SK-N-SH (cell line): ENCODE measurements around the gene COX8A. TPM values are rescaled to one million over a fixed set of nuclear protein-coding genes. Genes with fewer than 3 reads are reported as not detected.

Experiments
- CTCF ChIA-PET: fragments of 300-600, 350-600 bp; formaldehyde crosslinking; extraction: SDS; loops from one replicate; lab custom pipeline; 2021; lab: Yijun Ruan, JAX
- POLR2A ChIA-PET: fragments of 350-600 bp; sonication (Branson Sonifier 250); formaldehyde crosslinking; extraction: SDS; loops from one replicate; lab custom pipeline; 2020; ENCODE audit warnings: antibody characterized with exemption, inconsistent platforms; lab: Yijun Ruan, JAX
- DNase-seq: peaks from one replicate; pipeline ENCODE4 v3.0.0; 2012
- H2AFZ ChIP-seq: fragments of 200-600 bp; sonication (generic); 2 replicates; pipeline ENCODE4 v1.8.1; 2016; ENCODE audit warnings: antibody characterized with exemption, mild to moderate bottlenecking, low read depth
- H3F3A ChIP-seq: fragments of 200-600 bp; sonication (generic); replicated peaks from 2 replicates; pipeline ENCODE3; 2016; ENCODE audit warnings: antibody characterized with exemption, mild to moderate bottlenecking; ENCODE audit not compliant: insufficient read depth
- H3K27ac ChIP-seq, 2 experiments: fragments of 200-500 bp in 1 of 2; fragments of 200-600 bp in 1 of 2; sonication (Bioruptor generic) in 1 of 2; sonication (generic), shearing (Covaris generic) in 1 of 2; 2 replicates each; pipeline versions ENCODE4 v1.5.1 to v1.6.1; 2014 to 2016; ENCODE audit warnings: low read depth in 2 of 2, inconsistent platforms in 1 of 2, low read length in 1 of 2, mild to moderate bottlenecking in 1 of 2, mixed read lengths in 1 of 2
- H3K27me3 ChIP-seq: fragments of 200-600 bp; sonication (generic), shearing (Covaris generic); 2 replicates; pipeline ENCODE4 v1.6.1; 2016; ENCODE audit warnings: mixed run types; ENCODE audit not compliant: insufficient read depth
- H3K36me3 ChIP-seq, 2 experiments: fragments of 200-500 bp in 1 of 2; fragments of 200-600 bp in 1 of 2; sonication (Bioruptor generic) in 1 of 2; sonication (generic) in 1 of 2; replicated peaks in 1 of 2; 2 replicates each; pipeline versions ENCODE3 to v1.5.1; 2014 to 2016; ENCODE audit warnings: low read length in 1 of 2, mild to moderate bottlenecking in 1 of 2; ENCODE audit not compliant: insufficient read depth in 2 of 2, control insufficient read depth in 1 of 2
- H3K4me1 ChIP-seq, 2 experiments: fragments of 200-500 bp in 1 of 2; fragments of 200-600 bp in 1 of 2; sonication (Bioruptor generic) in 1 of 2; sonication (generic), shearing (Covaris generic) in 1 of 2; 2 replicates each; pipeline versions ENCODE4 v1.5.1 to v1.6.1; 2014 to 2016; ENCODE audit warnings: low read depth in 1 of 2, low read length in 1 of 2, mixed run types in 1 of 2; ENCODE audit not compliant: insufficient read depth in 2 of 2, control insufficient read depth in 1 of 2
- H3K4me2 ChIP-seq: fragments of 200-600 bp; sonication (generic), shearing (Covaris generic); 2 replicates; pipeline ENCODE4 v1.6.1; 2017; ENCODE audit warnings: mixed run types
- H3K4me3 ChIP-seq, 2 experiments: fragments of 200-500 bp in 1 of 2; fragments of 200-600 bp in 1 of 2; sonication (Bioruptor generic) in 1 of 2; sonication (generic), shearing (Covaris generic) in 1 of 2; 2 replicates each; pipeline versions ENCODE4 v1.5.1 to v1.8.1; 2014 to 2016; ENCODE audit warnings: low read depth in 2 of 2, inconsistent platforms in 1 of 2, low read length in 1 of 2, mild to moderate bottlenecking in 1 of 2, mixed read lengths in 1 of 2, moderate library complexity in 1 of 2
- H3K79me2 ChIP-seq: fragments of 200-600 bp; sonication (generic); 2 replicates; pipeline ENCODE4 v1.8.1; 2017; ENCODE audit warnings: mild to moderate bottlenecking; ENCODE audit not compliant: insufficient read depth
- H3K9ac ChIP-seq: fragments of 200-600 bp; sonication (generic); 2 replicates; pipeline ENCODE4 v1.6.1; 2017; ENCODE audit warnings: mixed run types
- H3K9me2 ChIP-seq: fragments of 200-600 bp; sonication (generic); 2 replicates; pipeline ENCODE4 v1.6.1; 2017; ENCODE audit warnings: mixed run types
- H3K9me3 ChIP-seq: fragments of 200-600 bp; sonication (generic); 2 replicates; pipeline ENCODE4 v1.6.1; 2017; ENCODE audit warnings: mixed run types, mild to moderate bottlenecking, moderate library complexity
- H4K20me1 ChIP-seq: fragments of 200-600 bp; sonication (generic); 2 replicates; pipeline ENCODE4 v1.6.1; 2017; ENCODE audit warnings: mild to moderate bottlenecking, mixed run types; ENCODE audit not compliant: insufficient read depth
- CTCF ChIP-seq: fragments of 200-600 bp; sonication (generic); IDR thresholded peaks from 2 replicates; pipeline ENCODE4 v1.6.1; 2017; ENCODE audit warnings: antibody characterized with exemption, mild to moderate bottlenecking, moderate library complexity
- ELF1 ChIP-seq: IDR thresholded peaks from 2 replicates; pipeline ENCODE4 v1.4.0; 2012
- EP300 ChIP-seq, 2 experiments: IDR thresholded peaks; 2 replicates each; pipeline versions ENCODE4 v1.4.0 to v1.6.1; 2012; ENCODE audit warnings: borderline replicate concordance in 1 of 2, low read depth in 1 of 2, low read length in 1 of 2
- EZH2phosphoT487 ChIP-seq: fragments of 200-600 bp; sonication (generic); IDR thresholded peaks from 2 replicates; pipeline ENCODE4 v1.6.1; 2017; ENCODE audit warnings: low read depth, mixed run types, mild to moderate bottlenecking, antibody characterized with exemption, moderate library complexity, borderline replicate concordance
- FOXJ3 ChIP-seq: sonication (generic); formaldehyde crosslinking; IDR thresholded peaks from 2 replicates; pipeline ENCODE4 v1.5.1; 2020; ENCODE audit warnings: mild to moderate bottlenecking, missing genetic modification reagents
- FOXM1 ChIP-seq: IDR thresholded peaks from 2 replicates; pipeline ENCODE4 v1.4.0; 2012; ENCODE audit warnings: low read depth, mild to moderate bottlenecking
- GABPA ChIP-seq: IDR thresholded peaks from 2 replicates; pipeline ENCODE4 v1.4.0; 2012; ENCODE audit warnings: low read depth, mild to moderate bottlenecking
- MAX ChIP-seq: IDR thresholded peaks from 2 replicates; pipeline ENCODE4 v1.4.0; 2012; ENCODE audit warnings: low read depth
- MEF2A ChIP-seq: IDR thresholded peaks from 2 replicates; pipeline ENCODE4 v1.4.0; 2012; ENCODE audit warnings: low read depth, borderline replicate concordance
- MXI1 ChIP-seq: IDR thresholded peaks from 2 replicates; pipeline ENCODE4 v1.6.1; 2012; ENCODE audit warnings: mild to moderate bottlenecking, low read depth, low read length, improper control_type of control experiment
- NFIC ChIP-seq: IDR thresholded peaks from 2 replicates; pipeline ENCODE4 v1.4.0; 2012; ENCODE audit warnings: borderline replicate concordance
- PBX3 ChIP-seq: IDR thresholded peaks from 2 replicates; pipeline ENCODE4; 2012
- POLR2AphosphoS5 ChIP-seq: IDR thresholded peaks from 2 replicates; pipeline ENCODE4 v1.6.1; 2012; ENCODE audit warnings: low read depth, low read length
- RFX5 ChIP-seq: IDR thresholded peaks from 2 replicates; pipeline ENCODE4 v1.6.1; 2012; ENCODE audit warnings: mild to moderate bottlenecking, improper control_type of control experiment, low read length
- SIN3A ChIP-seq: IDR thresholded peaks from 2 replicates; pipeline ENCODE4 v1.6.1; 2012; ENCODE audit warnings: low read depth, mild to moderate bottlenecking, low read length, moderate library complexity, borderline replicate concordance
- SMC3 ChIP-seq: IDR thresholded peaks from 2 replicates; pipeline ENCODE4 v1.6.1; 2012; ENCODE audit warnings: low read depth, low read length, improper control_type of control experiment
- TCF12 ChIP-seq: IDR thresholded peaks from 2 replicates; pipeline ENCODE4 v1.4.0; 2012
- TEAD4 ChIP-seq: IDR thresholded peaks from 2 replicates; pipeline ENCODE4 v1.4.0; 2012; ENCODE audit warnings: mild to moderate bottlenecking, borderline replicate concordance; ENCODE audit not compliant: insufficient read depth
- USF1 ChIP-seq: IDR thresholded peaks from 2 replicates; pipeline ENCODE4 v1.4.0; 2012; ENCODE audit warnings: low read depth, borderline replicate concordance
- ZBTB33 ChIP-seq: IDR thresholded peaks from 2 replicates; pipeline ENCODE4 v1.4.0; 2012; ENCODE audit warnings: low read depth, borderline replicate concordance
- WGBS: methylation state at CpG from one replicate; pipeline ENCODE4 v1.1.6; 2017; ENCODE audit warnings: low lambda C conversion rate; 5-methylcytosine and 5-hydroxymethylcytosine counted together
- polyA plus RNA-seq, 3 experiments: library from polyadenylated mRNA; depleted of rRNA; stranded (reverse); fragments of >200 nt; gene quantifications; 2 replicates each; pipeline ENCODE4 v1.2.3, GENCODE V29; 2012

Gene COX8A
- polyA plus RNA-seq, 1 of the 3 experiments (the other 2 are of a cell fraction): 824 TPM

- TF ChIP-seq CTCF: no peak
- peak; percentile 80 for TF ChIP-seq POLR2AphosphoS5
- no peak; the same call in 1 of the 2 replicates for TF ChIP-seq MXI1
- peak; percentile 94 for TF ChIP-seq ELF1
- no peak for TF ChIP-seq NFIC
- TF ChIP-seq ZBTB33: no peak
- peak; percentile 43; the same call in 1 of the 2 replicates for TF ChIP-seq SIN3A
- no peak for TF ChIP-seq EZH2phosphoT487
- TF ChIP-seq PBX3: peak; percentile 95
- TF ChIP-seq GABPA: peak; percentile 93
- TF ChIP-seq, all 33 proteins: peak for 12
Observed at GRCh38 chr11:63974259-63975143, at the start of gene COX8A (continued).

- no peaks in the 10 kb centered on the region for H3F3A ChIP-seq
- H3K9ac ChIP-seq: no peak overlapping the region
- no peak for DNase-seq
- no peak for TF ChIP-seq TEAD4
- TF ChIP-seq RFX5: no peak
- no peak for TF ChIP-seq ELF1
- TF ChIP-seq MEF2A: no peak
- TF ChIP-seq USF1: no peak
- no peak for TF ChIP-seq EP300 (IDR thresholded peaks at IDR 0.05; ENCODE audit: borderline replicate concordance in 1 of 2, low read depth in 1 of 2, low read length in 1 of 2)
- TF ChIP-seq POLR2AphosphoS5: no peak
- TF ChIP-seq FOXJ3 (CRISPR knock-in tag): no peak
- no peak for TF ChIP-seq MAX
- TF ChIP-seq SIN3A: no peak
- no peak for TF ChIP-seq PBX3
- no peak for TF ChIP-seq TCF12
- TF ChIP-seq FOXM1: no peak
- no peak for TF ChIP-seq SMC3
- no peak for TF ChIP-seq ZBTB33
- no peak overlapping the region for H2AFZ ChIP-seq
- no peaks in the 10 kb centered on the region for H3K9me3 ChIP-seq
- no peaks in the 10 kb centered on the region for H4K20me1 ChIP-seq
- no peaks in the 10 kb centered on the region for H3K9me2 ChIP-seq
- WGBS: 76% methylated on average over 5 of the region's 5 CpGs
- H3K36me3 ChIP-seq: no peaks in the 10 kb centered on the region
- no peaks in the 10 kb centered on the region for H3K4me1 ChIP-seq
- no peak overlapping the region for H3K4me2 ChIP-seq
- CTCF ChIA-PET: interaction anchor here (1.3 to 1.6 kb wide), 2 partner anchors 20 to 93 kb away, joined by 3 to 5 read pairs; no protein-coding TSS in a partner anchor
- H3K79me2 ChIP-seq: no peaks in the 10 kb centered on the region
- POLR2A ChIA-PET: interaction anchor here (0.6 kb wide), 1 partner anchor 15 kb away, joined by 5 read pairs; no protein-coding TSS in a partner anchor
- H3K4me3 ChIP-seq: no peak overlapping the region
- H3K27ac ChIP-seq: no peak overlapping the region
- H3K27me3 ChIP-seq: no peaks in the 10 kb centered on the region
Observed at GRCh38 chr11:63929616-63930015, 44.8 kb upstream of the COX8A start.
